Endothelial cell of umbilical vein (primary cell): ENCODE data around the gene SETBP1. TPM values are rescaled to one million over a fixed set of nuclear protein-coding genes. Genes with fewer than 3 reads are reported as not detected.

Source experiments
- BruUV-seq: library from RNA; stranded (reverse); fragments of 400-500 nt; replicated peaks from 2 replicates; lab custom pipeline; 2021; lab: Mats Ljungman, UMichigan
- CTCF ChIA-PET: fragments of 300-600, 350-600 bp; sonication (Branson Sonifier 250); formaldehyde crosslinking; loops from one replicate; lab custom pipeline; 2021; ENCODE audit warnings: antibody characterized with exemption, inconsistent platforms; lab: Charles Lee
- POLR2A ChIA-PET: fragments of 300-600, 350-600 bp; sonication (Branson Sonifier 250); formaldehyde crosslinking; loops from one replicate; lab custom pipeline; 2021; ENCODE audit warnings: antibody characterized with exemption, inconsistent platforms; lab: Charles Lee
- DNase-seq: peaks from one replicate; pipeline ENCODE4 v3.0.0-alpha.2; 2011; ENCODE audit warnings: low read depth, low spot score
- FAIRE-seq: peaks from 2 replicates; lab custom pipeline; 2011; peaks lifted over from hg19 to GRCh38; lab: Jason Lieb, UNC
- H2AFZ ChIP-seq: 2 replicates; pipeline ENCODE4 v1.6.0; 2012; ENCODE audit warnings: low read depth, low read length, control low read depth, inconsistent platforms
- H3K27ac ChIP-seq: 2 replicates; pipeline ENCODE4 v1.5.1; 2011; ENCODE audit warnings: low read depth, mild to moderate bottlenecking, control low read depth, low read length, moderate library complexity; ENCODE audit not compliant: insufficient read depth
- H3K27me3 ChIP-seq, 2 experiments: 2 replicates each; pipeline versions ENCODE4 v1.6.0 to v1.6.1; 2011; ENCODE audit warnings: low read length in 2 of 2, mixed read lengths in 1 of 2; ENCODE audit not compliant: control insufficient read depth in 2 of 2, insufficient read depth in 2 of 2
- H3K36me3 ChIP-seq, 2 experiments: 2 replicates in 1 of 2; 3 replicates in 1 of 2; pipeline ENCODE4 v1.5.1; 2011; ENCODE audit warnings: low read length in 2 of 2, mild to moderate bottlenecking in 1 of 2, moderate library complexity in 1 of 2; ENCODE audit not compliant: control insufficient read depth in 2 of 2, insufficient read depth in 2 of 2; ENCODE audit errors: extremely low read depth in 1 of 2
- H3K4me1 ChIP-seq: 3 replicates; pipeline ENCODE4 v1.5.1; 2011; ENCODE audit warnings: mild to moderate bottlenecking, low read length; ENCODE audit not compliant: control insufficient read depth, insufficient read depth; ENCODE audit errors: extremely low read depth
- H3K4me2 ChIP-seq: 2 replicates; pipeline ENCODE4 v1.6.1; 2011; ENCODE audit warnings: low read length, control low read depth, mixed read lengths; ENCODE audit not compliant: insufficient read depth
- H3K4me3 ChIP-seq, 3 experiments: fragments of 200-600 bp in 1 of 3; sonication (generic), shearing (Covaris generic) in 1 of 3; replicated peaks in 1 of 3; 2 replicates each; pipeline ENCODE4 v1.5.1; 2011 to 2016; ENCODE audit warnings: control low read depth in 3 of 3, low read length in 3 of 3, mild to moderate bottlenecking in 2 of 3, inconsistent platforms in 1 of 3, low read depth in 1 of 3, moderate library complexity in 1 of 3; ENCODE audit not compliant: insufficient read depth in 1 of 3
- H3K79me2 ChIP-seq: 2 replicates; pipeline ENCODE4 v1.6.0; 2012; ENCODE audit warnings: low read length, inconsistent platforms; ENCODE audit not compliant: control insufficient read depth, insufficient read depth
- H3K9ac ChIP-seq: replicated peaks from 2 replicates; pipeline ENCODE3; 2011; ENCODE audit warnings: low read length, control low read depth; ENCODE audit not compliant: insufficient read depth; ENCODE audit errors: extremely low read depth
- H3K9me1 ChIP-seq: replicated peaks from 3 replicates; pipeline ENCODE4 v1.6.0; 2011; ENCODE audit warnings: mild to moderate bottlenecking, low read length; ENCODE audit not compliant: control insufficient read depth, insufficient read depth; ENCODE audit errors: extremely low read depth
- H3K9me3 ChIP-seq: replicated peaks from 2 replicates; pipeline ENCODE4 v1.5.1; 2012; ENCODE audit warnings: low read length, inconsistent platforms; ENCODE audit not compliant: control insufficient read depth, insufficient read depth
- H4K20me1 ChIP-seq: replicated peaks from 2 replicates; pipeline ENCODE3; 2011; ENCODE audit warnings: mild to moderate bottlenecking, low read length; ENCODE audit not compliant: control insufficient read depth, insufficient read depth; ENCODE audit errors: extremely low read depth
- EZH2 ChIP-seq: IDR thresholded peaks from 2 replicates; pipeline ENCODE4 v1.6.1; 2012; ENCODE audit warnings: borderline replicate concordance, low read depth, mild to moderate bottlenecking, moderate library complexity, low read length, inconsistent platforms; ENCODE audit not compliant: severe bottlenecking
- FOS ChIP-seq: IDR thresholded peaks from 2 replicates; pipeline ENCODE4 v1.6.1; 2011; ENCODE audit warnings: mild to moderate bottlenecking, low read length, moderate library complexity, borderline replicate concordance; ENCODE audit not compliant: insufficient read depth
- GATA2 ChIP-seq: IDR thresholded peaks from 2 replicates; pipeline ENCODE4 v1.7.0; 2011; ENCODE audit warnings: low read depth, mild to moderate bottlenecking, moderate library complexity, mixed read lengths, low read length; ENCODE audit not compliant: insufficient read length, insufficient read depth
- JUN ChIP-seq: IDR thresholded peaks from 2 replicates; pipeline ENCODE4 v1.6.1; 2011; ENCODE audit warnings: borderline replicate concordance, low read depth; ENCODE audit not compliant: insufficient read length, insufficient read depth
- MYC ChIP-seq: IDR thresholded peaks from one replicate; pipeline ENCODE4 v1.6.1; 2011; ENCODE audit warnings: mild to moderate bottlenecking, low read depth, low read length
- POLR2A ChIP-seq: IDR thresholded peaks from 2 replicates; pipeline ENCODE4 v1.6.1; 2012; ENCODE audit warnings: low read depth, mild to moderate bottlenecking, control low read depth, low read length
- POLR2AphosphoS5 ChIP-seq: IDR thresholded peaks from 2 replicates; pipeline ENCODE4 v1.6.1; 2012; ENCODE audit warnings: low read depth, mild to moderate bottlenecking, control low read depth, low read length, moderate library complexity; ENCODE audit not compliant: insufficient read depth
- dilution Hi-C: fragments of 300-500 bp; cut with MboI; formaldehyde crosslinking; loops from one replicate; pipeline ENCODE4 v1.15.0; 2019; ENCODE audit warnings: low sequenced_read_pairs; ENCODE audit not compliant: extremely low pct_ligation_motif_present
- intact Hi-C: fragments of 100-400 bp; cut with micrococcal nuclease; formaldehyde crosslinking; loops from one replicate; pipeline ENCODE4 v1.10.0; 2022
- polyA plus RNA-seq, 4 experiments: library from polyadenylated mRNA; depleted of rRNA in 3 of 4; stranded (reverse) in 3 of 4; unstranded in 1 of 4; fragments of >200 nt; gene quantifications; 2 replicates each; pipeline versions ENCODE4 v1.2.1 to v1.2.3, GENCODE V29; 2011 to 2012; ENCODE audit warnings: missing spikeins in 1 of 4
- total RNA-seq: library from RNA; stranded (reverse); gene quantifications from 2 replicates; pipeline ENCODE4 v1.2.3, GENCODE V29; 2021
- TF ChIP-seq, protein P1 (sequence below): IDR thresholded peaks from 2 replicates; pipeline ENCODE4 v1.6.1; 2011; ENCODE audit not compliant: insufficient read depth, insufficient read length
- TF ChIP-seq, protein P2 (sequence below), 2 donors: IDR thresholded peaks; 1 replicate in 1 of 2; 2 replicates in 1 of 2; pipeline ENCODE4 v1.5.1; 2011; ENCODE audit warnings: low read length in 2 of 2, mild to moderate bottlenecking in 2 of 2, moderate library complexity in 2 of 2, control low read depth in 1 of 2, inconsistent platforms in 1 of 2, low read depth in 1 of 2; ENCODE audit not compliant: insufficient read depth in 1 of 2; ENCODE audit errors: extremely low read depth in 1 of 2

The SETBP1 gene
- total and polyA plus RNA-seq, 2 donors (not counting 3 experiments of a cell fraction or from before 2014, with no cell fraction given) = 0.76 to 3.1 TPM

DNA sequence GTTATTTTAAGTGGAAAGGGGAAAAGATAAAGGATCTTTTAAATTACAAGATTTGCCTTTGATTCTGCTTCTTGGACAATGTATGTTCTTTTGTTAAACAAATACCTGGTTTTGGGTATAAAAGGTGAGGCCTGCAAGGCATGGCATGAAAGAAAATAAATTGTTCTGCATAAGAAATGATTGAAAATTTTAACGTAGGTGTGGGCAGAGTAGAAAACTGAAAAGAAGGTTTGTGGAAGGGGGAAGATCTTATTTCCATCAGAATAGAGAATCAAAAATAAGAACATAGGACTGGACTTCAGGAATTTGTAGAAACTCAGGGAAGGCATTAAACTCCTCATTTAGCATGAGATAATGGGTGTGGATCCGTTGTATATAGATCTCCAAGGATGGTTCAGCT lies 153.1 kb downstream of the SETBP1 start:
- FAIRE-seq = no peak
- Histone ChIP-seq H3K4me1 (no peaks in the 10 kb centered on the region), H3K9me3 (no peaks in the 10 kb centered on the region), H3K9ac (no peak overlapping the region), H2AFZ (no peak overlapping the region), H3K9me1 (no peaks in the 10 kb centered on the region), H3K36me3 (no peaks in the 10 kb centered on the region), H4K20me1 (no peaks in the 10 kb centered on the region), H3K79me2 (no peaks in the 10 kb centered on the region), H3K4me3 (no peak overlapping the region), H3K4me2 (no peak overlapping the region), H3K27me3 (no peaks in the 10 kb centered on the region), H3K27ac (no peak overlapping the region)
- intact Hi-C loops (no loop called here), dilution Hi-C loops (no loop called here)
- TF ChIP-seq POLR2A (no peak), FOS (no peak), EZH2 (no peak), GATA2 (no peak), MYC (no peak), POLR2AphosphoS5 (no peak), JUN (no peak)
- TF ChIP-seq, protein P1, sequence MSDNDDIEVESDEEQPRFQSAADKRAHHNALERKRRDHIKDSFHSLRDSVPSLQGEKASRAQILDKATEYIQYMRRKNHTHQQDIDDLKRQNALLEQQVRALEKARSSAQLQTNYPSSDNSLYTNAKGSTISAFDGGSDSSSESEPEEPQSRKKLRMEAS = no peak
- TF ChIP-seq, protein P2, sequence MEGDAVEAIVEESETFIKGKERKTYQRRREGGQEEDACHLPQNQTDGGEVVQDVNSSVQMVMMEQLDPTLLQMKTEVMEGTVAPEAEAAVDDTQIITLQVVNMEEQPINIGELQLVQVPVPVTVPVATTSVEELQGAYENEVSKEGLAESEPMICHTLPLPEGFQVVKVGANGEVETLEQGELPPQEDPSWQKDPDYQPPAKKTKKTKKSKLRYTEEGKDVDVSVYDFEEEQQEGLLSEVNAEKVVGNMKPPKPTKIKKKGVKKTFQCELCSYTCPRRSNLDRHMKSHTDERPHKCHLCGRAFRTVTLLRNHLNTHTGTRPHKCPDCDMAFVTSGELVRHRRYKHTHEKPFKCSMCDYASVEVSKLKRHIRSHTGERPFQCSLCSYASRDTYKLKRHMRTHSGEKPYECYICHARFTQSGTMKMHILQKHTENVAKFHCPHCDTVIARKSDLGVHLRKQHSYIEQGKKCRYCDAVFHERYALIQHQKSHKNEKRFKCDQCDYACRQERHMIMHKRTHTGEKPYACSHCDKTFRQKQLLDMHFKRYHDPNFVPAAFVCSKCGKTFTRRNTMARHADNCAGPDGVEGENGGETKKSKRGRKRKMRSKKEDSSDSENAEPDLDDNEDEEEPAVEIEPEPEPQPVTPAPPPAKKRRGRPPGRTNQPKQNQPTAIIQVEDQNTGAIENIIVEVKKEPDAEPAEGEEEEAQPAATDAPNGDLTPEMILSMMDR (IDR thresholded peaks at IDR 0.05; ENCODE audit: extremely low read depth in 1 of 2, insufficient read depth in 1 of 2, low read depth in 1 of 2, low read length in 2 of 2) = no peak
- CTCF ChIA-PET = no interaction called here
- POLR2A ChIA-PET = no interaction called here
- DNase-seq = no peak
- no TSS peak for BruUV-seq
